HG03175 (cell line): ENCODE results near the gene SPATA9.

Experiments
- ATAC-seq: cut with Tn5 transposase; IDR thresholded peaks from one replicate; pipeline ENCODE4 v1.9.1; 2021; ENCODE audit warnings: mild to moderate bottlenecking, moderate library complexity; ENCODE audit not compliant: unreplicated experiment

SPATA9 gene

DNA sequence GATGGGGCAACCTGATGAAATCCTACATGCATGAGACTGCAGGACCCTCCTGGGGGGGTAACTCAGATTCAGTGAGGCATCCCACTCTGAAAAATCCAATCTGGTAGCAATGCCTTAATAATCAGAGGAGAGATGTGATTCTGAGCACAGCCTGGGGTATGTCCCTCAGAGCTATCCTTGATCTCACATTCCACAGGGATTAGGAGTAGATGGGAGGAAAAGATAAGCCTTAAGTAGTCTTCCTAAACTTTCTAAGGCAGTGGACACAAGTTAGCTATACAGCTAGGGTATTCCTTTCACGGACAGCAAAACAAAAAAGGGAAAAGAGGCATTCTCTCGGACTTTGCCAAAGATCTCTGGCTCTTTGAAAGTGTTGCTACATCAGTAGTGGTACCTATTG is 3.9 kb upstream of the SPATA9 start:
- no peak for ATAC-seq

DNA sequence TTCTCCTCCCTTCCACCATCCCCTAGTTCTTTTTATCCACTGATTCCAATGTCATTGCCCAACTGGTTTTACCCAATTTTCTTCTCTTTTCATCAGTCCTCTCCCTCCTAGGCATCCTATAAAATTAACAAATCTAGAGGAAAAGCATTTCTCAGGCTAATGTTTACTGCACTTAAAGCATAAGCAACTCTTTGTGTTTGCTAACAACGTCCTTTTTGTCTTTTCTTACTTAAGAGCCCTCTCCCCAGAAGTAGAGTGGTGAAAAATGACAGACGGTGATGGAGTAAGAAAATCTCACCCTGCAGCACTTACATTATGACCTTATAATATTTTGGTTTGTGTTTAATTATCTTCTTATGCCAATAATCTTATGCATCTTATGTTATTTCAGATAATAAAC is 1.6 kb upstream of the SPATA9 start:
- no peak for ATAC-seq

DNA sequence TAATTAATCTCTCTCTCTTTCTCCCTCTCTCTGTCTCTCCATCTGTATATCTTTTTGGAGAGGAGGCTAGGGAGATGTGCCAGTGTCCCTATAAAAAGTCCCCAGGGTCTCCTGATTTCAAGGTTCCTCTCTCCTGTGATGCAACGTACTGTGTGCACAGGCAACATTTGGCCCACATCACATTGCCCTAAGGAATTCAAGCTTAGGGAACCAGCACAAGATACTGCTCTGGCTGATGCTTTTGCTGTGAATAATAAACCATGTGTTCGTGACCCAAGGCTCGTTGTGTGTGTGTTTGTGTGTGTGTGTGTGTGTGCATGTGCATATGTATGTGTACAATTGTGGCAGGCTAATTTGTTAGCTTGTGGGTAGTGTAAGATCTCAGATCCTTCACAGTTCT is 9.7 kb downstream of the SPATA9 start:
- no peak for ATAC-seq

DNA sequence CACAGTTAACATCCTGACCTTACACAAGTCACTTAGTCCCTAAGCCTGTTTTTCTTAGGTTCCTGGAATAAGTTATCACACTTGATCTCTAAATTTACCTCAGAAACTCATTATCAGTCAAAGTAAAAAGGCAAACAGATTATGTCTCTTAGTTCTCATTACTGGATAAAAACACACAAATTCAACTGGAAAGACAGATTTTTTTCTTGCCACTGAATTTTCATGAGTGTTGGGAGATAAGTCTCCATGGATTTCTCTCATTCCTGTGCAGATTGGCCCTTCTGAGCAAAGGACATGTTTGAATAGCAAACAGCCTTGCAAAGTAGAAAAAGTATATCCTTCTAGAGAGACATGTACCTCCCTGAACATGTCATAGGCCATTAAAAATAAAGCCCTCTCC is 10.2 kb downstream of the SPATA9 start:
- ATAC-seq = no peak

DNA sequence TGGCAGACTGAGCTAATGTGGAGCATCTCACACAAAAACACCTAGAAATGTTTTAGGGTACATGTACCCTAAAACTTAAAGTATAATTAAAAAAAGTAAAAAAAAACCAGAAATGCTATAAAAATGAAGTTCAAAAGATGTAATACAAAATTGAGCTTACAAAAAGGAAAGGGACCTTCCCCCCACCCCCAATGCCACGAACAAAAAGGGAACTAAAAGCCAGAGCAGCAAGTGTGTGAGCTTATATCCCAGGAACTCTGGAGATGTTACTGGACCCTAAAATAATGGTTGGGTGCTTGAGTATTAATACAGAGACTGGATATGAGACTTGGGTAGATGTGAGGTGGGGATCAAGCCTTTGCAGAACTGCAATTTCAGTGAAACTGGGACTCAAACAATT is 11.0 kb downstream of the SPATA9 start:
- no peak for ATAC-seq

DNA sequence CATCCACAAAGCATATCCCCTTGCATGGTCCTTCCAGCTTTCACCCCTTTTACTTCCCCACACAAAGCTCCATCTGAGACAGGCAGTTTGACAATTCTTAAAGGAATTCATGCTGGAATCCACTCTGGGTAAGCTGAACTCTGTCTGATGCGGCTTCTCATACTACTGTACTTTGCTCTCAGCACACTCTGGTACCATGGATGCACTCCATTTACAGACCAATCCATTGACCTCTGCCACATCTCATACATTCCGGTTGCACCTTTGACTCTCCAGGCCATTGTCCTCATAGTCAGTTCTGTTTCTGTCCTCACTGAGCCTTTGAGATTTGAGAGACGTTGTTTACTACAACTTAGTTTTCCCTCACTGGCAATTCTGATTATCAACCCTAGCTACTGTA is 12.2 kb downstream of the SPATA9 start:
- ATAC-seq = no peak

DNA sequence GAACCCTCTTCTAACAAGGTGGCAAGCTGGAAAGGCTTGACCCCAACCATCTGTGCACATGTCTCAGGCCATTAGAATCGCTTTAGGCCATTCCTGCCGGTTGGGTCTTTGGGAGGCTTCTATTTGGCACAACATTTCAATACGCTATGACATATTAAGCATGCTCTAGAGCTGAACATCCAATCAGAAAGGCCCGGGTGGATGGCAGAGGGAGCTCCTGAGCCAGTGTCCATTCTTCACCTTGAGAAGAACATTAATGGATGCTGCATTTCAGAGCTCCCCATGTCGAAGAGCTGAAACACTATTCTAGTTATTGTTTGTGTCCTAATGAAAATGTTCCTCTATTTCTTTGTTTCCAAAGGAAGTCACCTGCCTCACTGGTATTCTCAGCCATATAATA is 12.8 kb downstream of the SPATA9 start:
- ATAC-seq = no peak

DNA sequence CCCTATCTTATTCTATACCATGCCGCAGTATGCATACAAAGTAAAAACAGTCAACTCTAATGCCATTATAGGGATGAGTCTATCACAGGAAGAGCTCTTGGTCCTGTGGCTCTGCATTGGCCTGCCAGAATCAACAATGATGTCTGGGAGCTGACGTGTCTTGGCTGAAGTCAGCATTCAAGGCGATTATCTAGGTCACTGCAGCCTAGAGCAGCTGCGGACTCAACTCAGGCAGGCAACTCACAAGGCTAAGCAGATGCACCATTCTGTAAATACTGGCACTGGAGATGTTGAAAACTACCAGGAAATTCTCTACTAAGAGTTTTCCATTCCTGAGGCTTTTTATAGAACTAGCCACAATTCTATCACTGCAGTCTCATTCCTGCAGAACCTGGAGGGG is 13.3 kb downstream of the SPATA9 start:
- no peak for ATAC-seq

DNA sequence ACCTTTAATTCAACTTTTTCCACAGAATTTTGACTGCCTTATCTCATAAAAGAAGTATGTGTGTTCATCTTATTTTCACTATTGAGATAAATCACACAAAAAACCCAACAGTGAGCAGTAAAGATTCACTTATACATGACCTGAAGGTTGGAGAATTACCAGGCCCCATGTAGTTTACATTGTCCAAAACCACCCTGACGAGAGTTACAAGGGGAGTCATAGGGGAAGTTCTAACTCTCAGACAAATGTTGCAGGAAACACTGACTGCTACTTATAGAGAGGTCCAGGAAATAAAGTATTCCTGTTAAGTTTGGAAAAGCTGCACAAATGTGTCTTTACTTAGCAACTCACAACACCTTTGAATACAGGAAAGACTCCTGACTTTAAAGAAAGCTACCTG is 14.1 kb downstream of the SPATA9 start:
- no peak for ATAC-seq

DNA sequence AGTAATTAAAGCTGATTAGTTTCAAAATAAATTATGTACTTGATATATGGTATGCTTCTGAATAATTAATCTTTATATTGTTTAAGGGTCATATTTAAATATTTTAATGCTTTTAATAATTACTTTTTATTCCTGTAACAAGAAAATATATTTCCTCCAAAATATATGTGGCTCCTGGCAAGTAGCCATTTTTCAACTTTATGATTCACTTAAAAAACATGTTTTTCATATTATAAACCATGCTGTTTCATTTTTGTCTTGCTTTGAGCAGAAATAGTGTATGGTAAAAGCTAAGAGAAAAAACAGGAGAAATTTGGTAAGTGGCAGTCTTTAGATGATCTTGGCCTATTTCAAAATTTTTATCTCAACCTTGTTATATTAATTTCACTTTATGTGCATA is 14.6 kb downstream of the SPATA9 start:
- ATAC-seq = no peak

DNA sequence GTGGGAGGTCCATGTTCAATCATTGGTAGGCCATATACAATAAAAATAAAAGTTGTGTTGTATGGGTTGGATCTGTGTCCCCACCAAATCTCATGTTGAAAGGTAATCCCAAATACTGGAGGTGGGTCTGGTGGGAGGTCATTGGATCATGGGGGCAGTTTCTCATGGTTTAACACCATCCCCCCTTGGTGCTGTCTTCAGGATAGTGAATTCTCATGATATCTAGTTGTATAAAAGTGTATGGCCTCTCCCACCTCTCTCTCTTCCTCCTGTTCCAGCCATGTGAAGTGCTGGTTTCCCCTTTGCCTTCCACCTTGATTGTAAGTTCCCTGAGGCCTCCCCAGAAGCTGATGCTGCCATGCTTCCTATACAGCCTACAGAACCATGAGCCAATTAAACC is 15.1 kb downstream of the SPATA9 start:
- no peak for ATAC-seq

DNA sequence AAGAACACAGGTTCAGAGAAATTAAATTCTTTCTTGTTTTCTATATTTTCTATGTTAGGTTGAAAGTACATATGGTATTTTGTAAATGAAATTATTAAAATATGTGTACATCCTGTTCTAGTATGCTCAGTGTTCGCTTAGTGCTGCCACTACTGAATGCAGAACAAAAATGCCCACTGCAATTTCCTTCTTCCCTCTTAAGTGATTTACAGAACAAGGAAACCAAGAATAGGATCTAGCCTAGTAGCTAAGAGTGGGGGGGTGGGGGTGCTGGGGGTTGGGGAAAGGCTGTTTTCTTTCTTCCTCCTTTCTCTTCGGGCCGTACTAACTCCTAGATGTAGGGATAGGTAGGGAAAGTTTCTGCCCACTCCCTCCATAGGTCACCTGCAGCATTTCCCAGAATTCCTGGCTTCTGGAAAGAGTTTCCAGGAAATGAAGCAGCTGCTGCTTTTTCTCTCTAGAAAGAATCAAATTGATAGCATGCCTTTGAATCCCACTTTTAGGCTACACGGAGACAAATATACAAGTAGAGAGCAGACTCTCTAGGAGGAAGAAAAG is 15.7 kb downstream of the SPATA9 start:
- ATAC-seq = no peak

DNA sequence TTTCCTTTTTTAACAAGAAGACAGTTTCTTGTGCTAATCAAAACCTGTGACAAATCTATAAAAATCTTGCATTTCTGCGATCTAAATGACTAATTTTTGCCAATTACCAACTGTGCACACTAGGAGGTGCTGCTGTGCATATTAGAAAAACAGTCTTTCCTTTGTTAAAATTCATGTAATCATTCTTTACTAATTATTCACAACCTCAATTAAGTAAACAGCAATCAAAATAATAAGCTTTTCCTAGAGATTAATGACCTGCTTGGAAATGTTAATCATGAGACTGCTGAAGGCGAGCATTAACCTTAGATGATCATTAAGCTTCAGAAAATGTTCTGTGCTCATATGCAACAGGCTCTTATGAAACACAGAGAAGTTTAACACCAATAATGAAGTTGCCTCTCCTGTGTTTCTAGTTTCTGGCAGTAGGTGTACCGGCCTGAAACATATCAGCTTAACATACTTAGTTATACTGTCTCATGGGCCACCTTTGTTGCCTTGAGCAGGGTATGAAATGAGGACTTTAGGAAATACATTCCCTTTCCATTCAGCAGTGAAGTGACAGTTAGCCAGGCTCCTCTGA is 18.5 kb downstream of the SPATA9 start:
- no peak for ATAC-seq

DNA sequence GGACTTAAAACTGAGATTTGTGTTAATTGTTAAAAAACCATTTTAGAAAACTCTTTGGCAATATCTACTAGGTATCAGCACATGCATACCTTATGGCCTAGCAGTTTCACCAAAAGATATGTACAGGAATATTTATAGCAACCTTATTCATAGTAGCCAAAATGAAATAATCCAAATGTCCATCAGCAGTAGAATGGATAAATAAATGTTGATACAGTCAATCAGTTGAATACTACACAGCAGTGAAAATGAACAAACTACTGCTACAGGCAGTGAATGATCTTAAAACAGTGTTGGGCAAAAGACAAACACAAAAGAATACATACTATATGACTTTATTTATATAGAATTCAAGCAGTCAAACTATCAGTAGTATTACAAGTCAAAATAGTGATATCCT is 19.8 kb downstream of the SPATA9 start:
- ATAC-seq = no peak

DNA sequence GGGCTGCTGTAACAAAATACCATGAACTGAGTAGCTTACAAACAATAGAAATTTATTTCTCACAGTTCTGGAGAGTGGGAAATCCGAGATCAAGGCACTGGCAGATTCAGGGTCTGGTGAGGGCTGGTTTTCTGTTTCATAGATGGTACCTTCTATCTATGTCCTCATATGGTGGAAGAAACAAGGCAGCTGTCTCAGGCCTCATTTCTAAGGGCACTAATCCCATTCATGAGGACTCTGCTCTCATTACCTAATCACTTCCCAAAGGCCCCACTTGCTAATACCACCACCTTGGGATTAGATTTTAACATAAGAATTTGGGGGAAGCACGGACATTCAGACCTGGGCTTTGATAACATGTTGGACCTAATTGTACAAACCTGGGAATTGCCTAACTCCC is 22.7 kb downstream of the SPATA9 start:
- ATAC-seq = no peak

DNA sequence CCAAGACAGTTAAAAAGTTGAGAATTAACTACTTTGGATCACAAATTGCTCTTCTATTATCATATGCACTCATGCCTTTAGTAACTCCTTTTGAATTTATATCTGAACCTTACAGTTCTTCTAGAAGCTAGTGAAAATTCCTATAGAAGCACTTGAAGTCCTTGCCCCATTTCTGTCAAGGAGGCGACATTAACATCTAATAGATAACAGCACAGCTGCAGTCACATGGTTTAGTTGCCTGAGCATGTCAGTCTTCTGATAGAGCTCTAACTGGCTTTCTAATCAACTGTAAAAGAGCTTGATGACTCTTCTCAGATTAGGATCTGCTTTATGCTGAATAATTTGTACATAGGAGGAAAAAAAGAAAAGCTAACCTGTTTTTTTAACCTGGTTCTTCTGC is 27.2 kb downstream of the SPATA9 start:
- ATAC-seq = no peak

DNA sequence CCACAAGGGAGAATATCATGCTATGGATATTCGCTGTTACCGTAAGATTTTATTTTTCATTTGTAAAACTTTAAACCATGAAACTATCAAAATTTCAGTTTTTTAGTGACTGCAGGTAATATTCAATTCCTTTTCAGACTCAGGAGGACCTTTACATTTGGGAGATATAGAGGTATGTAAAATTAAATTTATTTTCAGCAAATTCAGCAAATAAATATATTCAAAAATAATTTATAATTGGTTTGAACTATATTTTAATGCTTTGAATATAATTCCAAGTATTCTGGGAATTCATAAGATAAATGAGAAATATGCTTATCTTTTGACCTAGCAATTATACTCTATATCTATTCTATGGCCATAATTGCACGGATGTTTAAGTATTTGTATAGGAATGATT is 28.6 kb downstream of the SPATA9 start:
- ATAC-seq = no peak

DNA sequence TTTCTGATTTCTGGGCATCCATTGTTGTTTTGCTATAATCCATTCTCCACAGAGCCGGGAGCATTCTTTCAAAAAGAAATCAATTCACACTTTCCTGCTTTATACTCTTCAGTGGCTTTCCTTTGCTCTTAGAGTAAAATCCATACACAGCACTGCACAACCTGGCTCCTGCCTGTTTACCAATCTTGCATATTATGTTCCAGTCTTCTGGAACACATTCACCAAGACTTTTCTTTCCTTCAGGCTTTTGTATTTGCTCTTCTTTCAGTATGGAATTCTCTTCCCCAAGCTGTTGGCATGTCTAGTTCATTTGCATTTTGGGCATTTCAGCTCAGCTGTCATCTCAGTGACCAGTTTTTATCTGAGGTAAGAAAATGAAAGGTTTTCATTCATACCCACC is 29.9 kb downstream of the SPATA9 start:
- no peak for ATAC-seq

DNA sequence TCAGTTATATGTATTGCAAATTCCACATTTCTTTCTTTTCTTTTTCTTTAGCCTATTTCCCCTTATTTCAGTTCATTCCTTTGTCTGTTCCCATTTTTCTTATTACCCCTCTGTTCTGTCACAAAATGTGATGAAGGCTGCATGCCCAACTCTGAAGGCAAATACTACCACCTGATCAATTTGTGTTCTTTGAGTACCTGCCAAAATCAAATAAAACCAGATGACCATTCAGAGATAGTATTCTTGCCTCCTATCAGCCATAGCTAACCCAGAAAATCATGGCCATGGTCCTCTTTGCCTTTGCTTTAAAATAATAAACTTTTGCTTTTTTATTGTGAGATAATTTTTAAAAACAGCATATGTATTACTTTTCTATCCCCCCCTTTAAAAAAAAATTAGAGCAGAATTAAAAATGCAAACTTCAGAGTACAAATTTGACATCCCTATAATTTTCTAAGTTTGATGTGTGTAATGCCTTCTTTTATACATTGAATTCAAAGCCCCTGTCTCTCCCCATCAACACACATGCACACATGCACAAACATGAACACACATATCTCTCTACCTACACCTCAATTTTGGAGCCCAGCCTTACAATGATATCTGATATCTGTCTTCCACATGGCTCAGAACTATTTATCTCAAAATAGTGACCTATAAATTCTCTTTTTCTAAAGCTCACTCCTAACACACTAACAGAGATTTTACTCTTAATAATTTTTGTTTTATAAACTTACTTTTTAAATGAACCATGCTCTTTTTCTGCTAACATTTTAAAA is 32.8 kb downstream of the SPATA9 start:
- no peak for ATAC-seq

DNA sequence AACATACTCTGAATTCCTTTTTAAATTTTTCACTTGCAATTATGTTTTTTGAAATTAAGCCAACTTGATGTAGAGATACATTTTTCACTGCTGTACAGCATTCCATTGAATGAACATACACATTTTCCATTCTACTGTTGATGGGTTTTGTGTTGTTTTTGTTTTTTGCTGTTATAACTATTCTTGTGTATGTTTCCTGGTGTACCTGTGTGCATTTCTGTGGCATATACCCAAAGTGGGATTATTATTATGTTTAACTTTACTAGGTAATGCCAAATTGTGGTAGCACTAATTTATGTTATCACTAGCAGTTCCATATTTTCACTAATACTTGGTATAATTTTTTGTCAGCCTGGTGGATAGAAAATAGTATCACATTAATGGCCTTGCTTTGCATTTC is 33.5 kb downstream of the SPATA9 start:
- no peak for ATAC-seq

DNA sequence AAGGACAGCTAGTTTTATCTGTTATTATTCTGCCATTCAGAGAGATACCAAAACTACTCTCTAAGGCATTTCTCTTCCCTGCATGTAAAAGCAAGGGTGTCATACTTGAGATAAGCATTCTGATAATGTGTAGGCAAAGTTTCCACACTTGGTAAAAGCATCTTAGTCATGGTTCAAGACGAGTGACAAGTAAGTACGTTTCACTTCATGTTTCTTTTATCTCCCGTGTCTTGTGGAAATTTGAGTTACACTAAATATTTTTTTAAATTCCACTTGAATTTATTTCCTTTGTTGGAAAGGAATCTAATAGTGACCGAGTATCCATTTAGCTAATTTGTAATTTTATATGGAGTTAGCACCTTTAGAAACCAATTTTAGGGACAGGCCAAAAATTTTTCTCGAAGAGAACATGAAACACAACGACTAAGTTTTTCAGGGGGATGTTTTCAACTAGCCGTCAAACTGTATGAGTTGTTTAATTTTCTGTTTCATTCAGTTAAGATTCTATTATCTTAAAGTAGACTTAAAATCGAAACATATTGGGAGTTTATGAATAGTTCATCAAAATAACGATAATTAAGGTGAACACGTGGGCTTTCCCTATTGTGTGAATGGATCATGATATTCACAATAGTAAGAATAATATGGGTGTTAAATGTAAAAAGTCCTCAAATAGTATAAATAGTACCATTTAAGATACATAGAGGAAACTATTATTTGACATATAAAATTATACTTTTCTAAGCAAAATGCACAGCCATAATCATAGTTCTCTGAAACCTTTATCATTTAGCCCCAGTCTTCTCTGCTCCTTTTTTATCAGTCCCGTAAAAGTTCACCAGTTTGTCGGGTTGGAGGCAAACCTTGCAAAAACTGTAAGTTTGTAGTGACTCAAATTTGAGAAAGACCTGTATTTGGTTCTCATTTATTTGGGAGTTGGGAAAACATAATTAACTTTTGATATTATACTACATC is 34.6 kb downstream of the SPATA9 start:
- ATAC-seq = no peak
